Panc1 (cell line): ENCODE results near the gene RRM1. TPM values are rescaled to one million over a fixed set of nuclear protein-coding genes. Genes with fewer than 3 reads are reported as not detected.

Experiments
- ATAC-seq: fragments of 200-7000 bp; cut with Tn5 transposase; 2 replicates; pipeline ENCODE4 v1.9.1; 2020; ENCODE audit warnings: mild to moderate bottlenecking, moderate library complexity
- BruUV-seq: library from RNA; stranded (reverse); fragments of 400-500 nt; replicated peaks from 2 replicates; lab custom pipeline; 2021; lab: Mats Ljungman, UMichigan
- CTCF ChIA-PET: fragments of 300-600 bp; sonication (Branson Sonifier 250); formaldehyde crosslinking; loops from one replicate; lab custom pipeline; 2022; ENCODE audit warnings: antibody characterized with exemption; lab: Charles Lee
- POLR2A ChIA-PET: fragments of 300-600 bp; sonication (Branson Sonifier 250); formaldehyde crosslinking; loops from one replicate; lab custom pipeline; 2022; ENCODE audit warnings: antibody characterized with exemption; lab: Charles Lee
- DNase-seq: peaks from one replicate; pipeline ENCODE4 v3.0.0-alpha.2; 2010; ENCODE audit warnings: low read depth, low spot score
- H3K27ac ChIP-seq: 2 replicates; pipeline ENCODE4 v1.5.1; 2011; ENCODE audit warnings: mild to moderate bottlenecking, low read length, inconsistent platforms
- H3K27me3 ChIP-seq: fragments of 200-500 bp; sonication (Bioruptor generic); 2 replicates; pipeline ENCODE4 v1.6.0; 2014; ENCODE audit warnings: low read length, inconsistent platforms; ENCODE audit not compliant: control insufficient read depth, insufficient read depth
- H3K36me3 ChIP-seq: fragments of 200-500 bp; sonication (Bioruptor generic); 2 replicates; pipeline ENCODE4 v1.5.1; 2014; ENCODE audit warnings: inconsistent platforms, mild to moderate bottlenecking, low read length, moderate library complexity; ENCODE audit not compliant: control insufficient read depth, insufficient read depth
- H3K4me1 ChIP-seq: 2 replicates; pipeline ENCODE4 v1.5.1; 2011; ENCODE audit warnings: inconsistent platforms, mild to moderate bottlenecking, low read length, moderate library complexity; ENCODE audit not compliant: control insufficient read depth, insufficient read depth
- H3K4me3 ChIP-seq, 2 experiments: 2 replicates each; pipeline ENCODE4 v1.5.1; 2011 to 2012; ENCODE audit warnings: low read depth in 2 of 2, low read length in 2 of 2, mild to moderate bottlenecking in 2 of 2, inconsistent platforms in 1 of 2, moderate library complexity in 1 of 2
- H3K9me3 ChIP-seq: fragments of 200-500 bp; sonication (Bioruptor generic); 2 replicates; pipeline ENCODE4 v1.5.1; 2014; ENCODE audit warnings: low read depth, mild to moderate bottlenecking, inconsistent platforms, low read length, moderate library complexity; ENCODE audit not compliant: control insufficient read depth, insufficient read depth
- POLR2AphosphoS5 ChIP-seq: IDR thresholded peaks from 2 replicates; pipeline ENCODE4 v1.6.1; 2012; ENCODE audit warnings: mild to moderate bottlenecking, low read depth, low read length, moderate library complexity
- SIN3A ChIP-seq: IDR thresholded peaks from 2 replicates; pipeline ENCODE4 v1.6.1; 2012; ENCODE audit warnings: low read depth, mild to moderate bottlenecking, low read length, moderate library complexity, borderline replicate concordance; ENCODE audit not compliant: insufficient read depth
- TCF7L2 ChIP-seq: IDR thresholded peaks from 2 replicates; pipeline ENCODE4 v1.6.1; 2011; ENCODE audit warnings: mild to moderate bottlenecking, low read depth, low read length, inconsistent platforms
- in situ Hi-C: cut with HindIII; loops from 2 replicates; pipeline ENCODE4 v1.10.0; 2016; ENCODE audit warnings: low sequenced_read_pairs, low pct_unique_long_range_greater_than_20kb
- intact Hi-C: fragments of 100-400 bp; cut with micrococcal nuclease; formaldehyde crosslinking; loops from one replicate; pipeline ENCODE4 v1.10.0; 2022; ENCODE audit not compliant: unreplicated experiment
- total RNA-seq: library from RNA; stranded (reverse); gene quantifications from one replicate; pipeline ENCODE4 v1.2.1, GENCODE V29; 2021; ENCODE audit not compliant: unreplicated experiment
- TF ChIP-seq, protein P1 (sequence below), 2 experiments: IDR thresholded peaks; 2 replicates each; pipeline ENCODE4 v1.6.1; 2011 to 2012; ENCODE audit warnings: low read depth in 2 of 2, control low read depth in 1 of 2, low read length in 1 of 2, mild to moderate bottlenecking in 1 of 2, moderate library complexity in 1 of 2; ENCODE audit not compliant: insufficient read depth in 1 of 2
- TF ChIP-seq, protein P2 (sequence below): fragments of 450-650 bp; IDR thresholded peaks from 2 replicates; pipeline ENCODE4 v1.5.1; 2017; ENCODE audit warnings: mild to moderate bottlenecking

Gene RRM1
- total RNA-seq, 1 experiment from 2014 or later, result 143 TPM

DNA sequence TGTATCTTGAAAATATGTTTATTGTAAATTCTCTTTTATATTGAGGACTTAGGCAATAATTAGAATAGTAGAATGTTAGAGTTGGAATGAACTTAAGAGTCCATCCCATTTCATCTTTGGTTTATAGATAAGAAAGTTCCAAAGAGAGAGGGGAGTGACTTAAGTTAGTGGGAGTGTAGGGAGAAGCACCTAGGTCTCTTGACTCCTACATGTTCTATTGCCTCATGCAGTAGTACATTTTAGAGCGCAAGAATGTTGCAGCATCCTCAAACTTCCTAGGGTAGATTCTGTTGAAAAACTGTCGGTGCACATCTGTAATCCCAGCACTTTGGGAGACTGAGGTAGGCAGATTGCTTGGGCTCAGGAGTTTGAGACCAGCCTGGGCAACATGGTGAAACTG, 8.7 kb downstream of the RRM1 start:
- Histone ChIP-seq H3K4me1 (no peaks in the 10 kb centered on the region; the same call in 1 of the 2 replicates), H3K27me3 (no peaks in the 10 kb centered on the region), H3K9me3 (no peaks in the 10 kb centered on the region), H3K36me3 (peaks cover 12% of the 10 kb centered on the region), H3K27ac (no peak overlapping the region), H3K4me3 (no peak overlapping the region)
- intact Hi-C loops, result no loop called here
- no TSS peak for BruUV-seq
- ChIA-PET POLR2A (interaction anchor here (0.7 kb wide), 1 partner anchor 1575 kb away, joined by 7 read pairs; no protein-coding TSS in a partner anchor), CTCF (no interaction called here)
- ATAC-seq, result no peak
- TF ChIP-seq TCF7L2 (no peak), SIN3A (no peak), POLR2AphosphoS5 (no peak)
- TF ChIP-seq, protein P1, sequence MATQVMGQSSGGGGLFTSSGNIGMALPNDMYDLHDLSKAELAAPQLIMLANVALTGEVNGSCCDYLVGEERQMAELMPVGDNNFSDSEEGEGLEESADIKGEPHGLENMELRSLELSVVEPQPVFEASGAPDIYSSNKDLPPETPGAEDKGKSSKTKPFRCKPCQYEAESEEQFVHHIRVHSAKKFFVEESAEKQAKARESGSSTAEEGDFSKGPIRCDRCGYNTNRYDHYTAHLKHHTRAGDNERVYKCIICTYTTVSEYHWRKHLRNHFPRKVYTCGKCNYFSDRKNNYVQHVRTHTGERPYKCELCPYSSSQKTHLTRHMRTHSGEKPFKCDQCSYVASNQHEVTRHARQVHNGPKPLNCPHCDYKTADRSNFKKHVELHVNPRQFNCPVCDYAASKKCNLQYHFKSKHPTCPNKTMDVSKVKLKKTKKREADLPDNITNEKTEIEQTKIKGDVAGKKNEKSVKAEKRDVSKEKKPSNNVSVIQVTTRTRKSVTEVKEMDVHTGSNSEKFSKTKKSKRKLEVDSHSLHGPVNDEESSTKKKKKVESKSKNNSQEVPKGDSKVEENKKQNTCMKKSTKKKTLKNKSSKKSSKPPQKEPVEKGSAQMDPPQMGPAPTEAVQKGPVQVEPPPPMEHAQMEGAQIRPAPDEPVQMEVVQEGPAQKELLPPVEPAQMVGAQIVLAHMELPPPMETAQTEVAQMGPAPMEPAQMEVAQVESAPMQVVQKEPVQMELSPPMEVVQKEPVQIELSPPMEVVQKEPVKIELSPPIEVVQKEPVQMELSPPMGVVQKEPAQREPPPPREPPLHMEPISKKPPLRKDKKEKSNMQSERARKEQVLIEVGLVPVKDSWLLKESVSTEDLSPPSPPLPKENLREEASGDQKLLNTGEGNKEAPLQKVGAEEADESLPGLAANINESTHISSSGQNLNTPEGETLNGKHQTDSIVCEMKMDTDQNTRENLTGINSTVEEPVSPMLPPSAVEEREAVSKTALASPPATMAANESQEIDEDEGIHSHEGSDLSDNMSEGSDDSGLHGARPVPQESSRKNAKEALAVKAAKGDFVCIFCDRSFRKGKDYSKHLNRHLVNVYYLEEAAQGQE (IDR thresholded peaks at IDR 0.05; ENCODE audit: insufficient read depth in 1 of 2, low read depth in 2 of 2, low read length in 1 of 2), result no peak
- TF ChIP-seq, protein P2, sequence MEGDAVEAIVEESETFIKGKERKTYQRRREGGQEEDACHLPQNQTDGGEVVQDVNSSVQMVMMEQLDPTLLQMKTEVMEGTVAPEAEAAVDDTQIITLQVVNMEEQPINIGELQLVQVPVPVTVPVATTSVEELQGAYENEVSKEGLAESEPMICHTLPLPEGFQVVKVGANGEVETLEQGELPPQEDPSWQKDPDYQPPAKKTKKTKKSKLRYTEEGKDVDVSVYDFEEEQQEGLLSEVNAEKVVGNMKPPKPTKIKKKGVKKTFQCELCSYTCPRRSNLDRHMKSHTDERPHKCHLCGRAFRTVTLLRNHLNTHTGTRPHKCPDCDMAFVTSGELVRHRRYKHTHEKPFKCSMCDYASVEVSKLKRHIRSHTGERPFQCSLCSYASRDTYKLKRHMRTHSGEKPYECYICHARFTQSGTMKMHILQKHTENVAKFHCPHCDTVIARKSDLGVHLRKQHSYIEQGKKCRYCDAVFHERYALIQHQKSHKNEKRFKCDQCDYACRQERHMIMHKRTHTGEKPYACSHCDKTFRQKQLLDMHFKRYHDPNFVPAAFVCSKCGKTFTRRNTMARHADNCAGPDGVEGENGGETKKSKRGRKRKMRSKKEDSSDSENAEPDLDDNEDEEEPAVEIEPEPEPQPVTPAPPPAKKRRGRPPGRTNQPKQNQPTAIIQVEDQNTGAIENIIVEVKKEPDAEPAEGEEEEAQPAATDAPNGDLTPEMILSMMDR, result no peak
- in situ Hi-C loops, result loop anchor here (10.0 kb wide), 1 partner anchor 418 kb away; no protein-coding TSS in a partner anchor
- DNase-seq, result no peak

DNA sequence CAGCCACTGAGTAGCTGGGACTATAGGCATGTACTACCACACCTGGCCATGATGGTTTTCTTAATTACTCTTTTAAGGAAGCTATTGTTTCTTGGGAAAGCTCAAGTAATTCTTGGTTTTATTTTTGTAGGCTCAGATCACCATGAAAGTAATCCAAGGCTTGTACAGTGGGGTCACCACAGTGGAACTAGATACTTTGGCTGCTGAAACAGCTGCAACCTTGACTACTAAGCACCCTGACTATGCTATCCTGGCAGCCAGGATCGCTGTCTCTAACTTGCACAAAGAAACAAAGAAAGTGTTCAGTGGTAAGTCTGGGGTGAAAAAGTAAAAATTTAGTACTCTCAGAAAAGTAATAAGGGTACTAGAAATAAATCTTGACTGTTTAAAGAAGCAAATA, 11.3 kb downstream of the RRM1 start:
- no peak for DNase-seq
- in situ Hi-C loops, result loop anchor here (10.0 kb wide), 1 partner anchor 421 kb away; no protein-coding TSS in a partner anchor
- intact Hi-C loops, result no loop called here
- Histone ChIP-seq H3K4me3 (no peak overlapping the region), H3K36me3 (peaks cover 23% of the 10 kb centered on the region), H3K27me3 (no peaks in the 10 kb centered on the region), H3K27ac (no peak overlapping the region), H3K4me1 (no peaks in the 10 kb centered on the region), H3K9me3 (no peaks in the 10 kb centered on the region)
- ChIA-PET CTCF (no interaction called here), POLR2A (no interaction called here)
- TF ChIP-seq TCF7L2 (no peak), POLR2AphosphoS5 (no peak), SIN3A (no peak)
- TF ChIP-seq, protein P1 (IDR thresholded peaks at IDR 0.05; ENCODE audit: insufficient read depth in 1 of 2, low read depth in 2 of 2, low read length in 1 of 2), result no peak
- TF ChIP-seq, protein P2, result no peak
- no TSS peak for BruUV-seq
- ATAC-seq, result no peak
